ENCODE measurements around the gene KDELR1. TPM values are rescaled to one million over a fixed set of nuclear protein-coding genes. Genes with fewer than 3 reads are reported as not detected.

KDELR1 gene
- total and polyA plus RNA-seq, 9 of the 15 experiments (the other 6 are each of a cell fraction or from before 2014, with no cell fraction given): 6.1 to 165 (median 58.5) TPM

GRCh38 chr19:48418317-48419064 lies 27.1 kb upstream of the KDELR1 start (continued):
- TF ChIP-seq TRIM25 (IDR thresholded peaks at IDR 0.05; ENCODE audit: borderline replicate concordance): no peak
- TF ChIP-seq CLOCK (CRISPR knock-in tag; IDR thresholded peaks at IDR 0.05; ENCODE audit: borderline replicate concordance): no peak
- TF ChIP-seq MBD1 (CRISPR knock-in tag; IDR thresholded peaks at IDR 0.05): no peak
- no peak for TF ChIP-seq SOX6 (IDR thresholded peaks at IDR 0.05)
- peak; percentile 87; the same call in 1 of the 2 replicates for TF ChIP-seq HDGF (IDR thresholded peaks at IDR 0.05)
- TF ChIP-seq TBP (optimal IDR thresholded peaks at IDR 0.05; ENCODE audit: low read depth, low read length): no peak
- no peak for TF ChIP-seq GTF2F1 (IDR thresholded peaks at IDR 0.05; ENCODE audit: low read depth, low read length)
- TF ChIP-seq SNRNP70 (optimal IDR thresholded peaks at IDR 0.05; ENCODE audit: low read depth, low read length): no peak
- no peak for TF ChIP-seq RBM34 (IDR thresholded peaks at IDR 0.05; ENCODE audit: borderline replicate concordance, insufficient read depth, low read length)
- TF ChIP-seq ZBTB33 (CRISPR knock-in tag; IDR thresholded peaks at IDR 0.05): no peak
- 0 out of 2 replicates have a peak, but pooled peaks have one; percentile 14 for TF ChIP-seq ELF2 (CRISPR knock-in tag; IDR thresholded peaks at IDR 0.05)
- peak; percentile 66 for TF ChIP-seq ZFX (CRISPR knock-in tag; IDR thresholded peaks at IDR 0.05)
- no peak for TF ChIP-seq ZNF436 (CRISPR knock-in tag; IDR thresholded peaks at IDR 0.05)
- TF ChIP-seq SRF (CRISPR knock-in tag; IDR thresholded peaks at IDR 0.05): no peak
- TF ChIP-seq ZNF3 (CRISPR knock-in tag; IDR thresholded peaks at IDR 0.05): no peak
- 0 out of 2 replicates have a peak, but pooled peaks have one; percentile 28 for TF ChIP-seq POLR2A (conservative IDR thresholded peaks at IDR 0.05)
- TF ChIP-seq RAD21 (CRISPR knock-in tag; conservative IDR thresholded peaks at IDR 0.05 in 1 of 2, IDR thresholded peaks at IDR 0.05 in 1 of 2): peak; percentile 37 to 49; a peak in 3 of 4 replicates
- TF ChIP-seq GTF2E2 (tag; IDR thresholded peaks at IDR 0.05): no peak
- peak; percentile 89 for TF ChIP-seq PKNOX1 (IDR thresholded peaks at IDR 0.05)

Measured in K562 (cell line).